ENCODE results near the gene PAGE1.

GRCh38 chrX:49704691-49705404 is 9.1 kb upstream of the PAGE1 start:
- TF ChIP-seq CTCF (IDR thresholded peaks at IDR 0.05; ENCODE audit: low read length) (no peak), EZH2phosphoT487 (IDR thresholded peaks at IDR 0.05; ENCODE audit: low read length) (no peak), EZH2 (optimal IDR thresholded peaks at IDR 0.05; ENCODE audit: low read depth, low read length) (no peak)
